Natural killer cell (primary cell): ENCODE data around the gene RTF2. TPM values are rescaled to one million over a fixed set of nuclear protein-coding genes. Genes with fewer than 3 reads are reported as not detected.

Experiments used
- ATAC-seq, 3 donors: fragments of 150-1000 bp in 2 of 3; fragments of 200-7000 bp in 1 of 3; cut with Tn5 transposase; 1 replicate in 1 of 3; 2 replicates in 2 of 3; pipeline ENCODE4 v1.10.0; 2021; ENCODE audit warnings: mild to moderate bottlenecking in 2 of 3, moderate library complexity in 2 of 3
- DNase-seq, 2 donors: peaks; one replicate each; pipeline versions ENCODE4 v3.0.0 to v3.0.0-alpha.2; 2013 to 2021; ENCODE audit warnings: mixed read lengths in 1 of 2
- H3K27ac ChIP-seq: one replicate; pipeline ENCODE4 v1.5.1; 2013; ENCODE audit warnings: mild to moderate bottlenecking, low read length
- H3K27me3 ChIP-seq: one replicate; pipeline ENCODE4 v1.6.1; 2013; ENCODE audit warnings: low read length; ENCODE audit not compliant: control insufficient read depth, insufficient read depth
- H3K36me3 ChIP-seq: one replicate; pipeline ENCODE4 v1.6.1; 2013; ENCODE audit warnings: low read length; ENCODE audit not compliant: control insufficient read depth, insufficient read depth
- H3K4me1 ChIP-seq: one replicate; pipeline ENCODE4 v1.6.1; 2013; ENCODE audit warnings: low read length; ENCODE audit not compliant: control insufficient read depth, insufficient read depth
- H3K4me3 ChIP-seq: one replicate; pipeline ENCODE4 v1.5.1; 2013; ENCODE audit warnings: low read length
- H3K9me3 ChIP-seq: one replicate; pipeline ENCODE4 v1.6.1; 2013; ENCODE audit warnings: low read length; ENCODE audit not compliant: control insufficient read depth, insufficient read depth
- H3K27ac Mint-ChIP-seq, 2 donors: one replicate each; pipeline ENCODE4 v1.8.0; 2022; ENCODE audit warnings: mild to moderate bottlenecking in 2 of 2, mixed read lengths in 2 of 2, moderate library complexity in 1 of 2
- H3K27me3 Mint-ChIP-seq, 2 donors: one replicate each; pipeline ENCODE4 v1.8.0; 2022; ENCODE audit warnings: low read depth in 2 of 2, mixed read lengths in 2 of 2
- H3K36me3 Mint-ChIP-seq: one replicate; pipeline ENCODE4 v1.8.0; 2022; ENCODE audit warnings: mixed read lengths
- H3K4me1 Mint-ChIP-seq, 2 donors: one replicate each; pipeline ENCODE4 v1.8.0; 2022; ENCODE audit warnings: mixed read lengths in 2 of 2
- H3K4me3 Mint-ChIP-seq: one replicate; pipeline ENCODE4 v1.8.0; 2022; ENCODE audit warnings: mild to moderate bottlenecking, moderate library complexity, mixed read lengths
- H3K9me3 Mint-ChIP-seq, 2 donors: one replicate each; pipeline ENCODE4 v1.8.0; 2022; ENCODE audit warnings: mixed read lengths in 2 of 2
- WGBS: methylation state at CpG from one replicate; pipeline ENCODE4 v1.1.7; 2013; ENCODE audit warnings: missing lambda C conversion rate; ENCODE audit not compliant: insufficient coverage; 5-methylcytosine and 5-hydroxymethylcytosine counted together
- intact Hi-C: fragments of 100-400 bp; cut with micrococcal nuclease; formaldehyde crosslinking; loops from one replicate; pipeline ENCODE4 v1.14.2; 2022
- total RNA-seq, 4 donors: library from RNA; stranded (reverse); fragments of 120-200 nt in 1 of 4; gene quantifications; one replicate each; pipeline versions ENCODE4 v1.2.3 to v1.2.4, GENCODE V29; 2013 to 2022
- TF ChIP-seq, protein P1 (sequence below): fragments of 200-600 bp; IDR thresholded peaks from one replicate; pipeline ENCODE4 v1.8.0; 2022; ENCODE audit warnings: antibody characterized with exemption

RTF2 gene
- total RNA-seq, 3 donors from 2014 or later (not counting 1 experiment from before 2014, with no cell fraction given), result 81.5 to 89.1 (median 83.4) TPM

GRCh38 chr20:56511926-56512325 is 43.5 kb downstream of the RTF2 start:
- Histone ChIP-seq H3K27ac (no peak overlapping the region), H3K4me3 (no peak overlapping the region), H3K9me3 (no peaks in the 10 kb centered on the region), H3K36me3 (peaks cover 23% of the 10 kb centered on the region), H3K27me3 (no peaks in the 10 kb centered on the region), H3K4me1 (no peaks in the 10 kb centered on the region)
- Mint-ChIP-seq H3K4me3 (no peak overlapping the region), H3K27me3 (no peaks in the 10 kb centered on the region), H3K9me3 (no peaks in the 10 kb centered on the region), H3K4me1 (peaks cover 16 to 27% of the 10 kb centered on the region in 2 donors), H3K36me3 (no peaks in the 10 kb centered on the region), H3K27ac (peak overlapping the region in 1 of 2 donors; percentile 18)
- TF ChIP-seq, protein P1, sequence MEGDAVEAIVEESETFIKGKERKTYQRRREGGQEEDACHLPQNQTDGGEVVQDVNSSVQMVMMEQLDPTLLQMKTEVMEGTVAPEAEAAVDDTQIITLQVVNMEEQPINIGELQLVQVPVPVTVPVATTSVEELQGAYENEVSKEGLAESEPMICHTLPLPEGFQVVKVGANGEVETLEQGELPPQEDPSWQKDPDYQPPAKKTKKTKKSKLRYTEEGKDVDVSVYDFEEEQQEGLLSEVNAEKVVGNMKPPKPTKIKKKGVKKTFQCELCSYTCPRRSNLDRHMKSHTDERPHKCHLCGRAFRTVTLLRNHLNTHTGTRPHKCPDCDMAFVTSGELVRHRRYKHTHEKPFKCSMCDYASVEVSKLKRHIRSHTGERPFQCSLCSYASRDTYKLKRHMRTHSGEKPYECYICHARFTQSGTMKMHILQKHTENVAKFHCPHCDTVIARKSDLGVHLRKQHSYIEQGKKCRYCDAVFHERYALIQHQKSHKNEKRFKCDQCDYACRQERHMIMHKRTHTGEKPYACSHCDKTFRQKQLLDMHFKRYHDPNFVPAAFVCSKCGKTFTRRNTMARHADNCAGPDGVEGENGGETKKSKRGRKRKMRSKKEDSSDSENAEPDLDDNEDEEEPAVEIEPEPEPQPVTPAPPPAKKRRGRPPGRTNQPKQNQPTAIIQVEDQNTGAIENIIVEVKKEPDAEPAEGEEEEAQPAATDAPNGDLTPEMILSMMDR, result no peak
- DNase-seq (no peak), ATAC-seq (no peak)
- 95% methylated on average over 10 of the region's 10 CpGs for WGBS
- intact Hi-C loops, result no loop called here

GRCh38 chr20:56513161-56514150 is 45.0 kb downstream of the RTF2 start:
- WGBS, result 99% methylated on average over 22 of the region's 22 CpGs
- Mint-ChIP-seq H3K36me3 (peaks cover 12% of the 10 kb centered on the region), H3K27ac (peak overlapping the region in 1 of 2 donors; percentile 24), H3K4me1 (peaks cover 7 to 16% of the 10 kb centered on the region in 2 donors), H3K27me3 (no peaks in the 10 kb centered on the region), H3K4me3 (no peak overlapping the region), H3K9me3 (no peaks in the 10 kb centered on the region)
- no peaks in the 10 kb centered on the region for H3K9me3 ChIP-seq
- peaks cover 38% of the 10 kb centered on the region for H3K36me3 ChIP-seq
- no peaks in the 10 kb centered on the region for H3K27me3 ChIP-seq
- no peaks in the 10 kb centered on the region for H3K4me1 ChIP-seq
- ATAC-seq (no peak), DNase-seq (no peak)
- TF ChIP-seq, protein P1, result no peak
- H3K4me3 ChIP-seq, result no peak overlapping the region
- no peak overlapping the region for H3K27ac ChIP-seq
- intact Hi-C loops, result no loop called here

DNA sequence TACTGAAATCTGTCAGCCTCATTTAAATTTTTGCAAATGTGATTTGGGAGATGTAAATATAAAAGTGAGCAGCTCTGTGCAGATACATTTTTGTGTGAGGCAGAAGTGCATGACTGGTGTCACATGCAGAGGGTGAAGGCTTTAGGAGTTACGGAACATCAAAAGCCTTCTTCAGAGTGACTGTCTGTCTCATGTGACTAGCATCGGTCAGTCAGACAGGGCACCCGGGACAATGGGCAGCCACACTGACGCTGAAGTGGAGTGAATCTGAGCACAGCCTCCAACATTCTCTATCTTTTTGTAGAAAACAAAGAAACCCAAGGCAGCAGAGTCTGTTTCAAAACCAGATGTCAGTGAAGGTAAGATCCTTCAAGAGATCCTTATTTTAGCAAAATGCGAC is 48.2 kb downstream of the RTF2 start:
- no peak overlapping the region for H3K27ac Mint-ChIP-seq
- Histone ChIP-seq H3K27ac (no peak overlapping the region), H3K4me3 (no peak overlapping the region), H3K36me3 (peaks cover 60% of the 10 kb centered on the region), H3K9me3 (peaks cover 26% of the 10 kb centered on the region), H3K27me3 (no peaks in the 10 kb centered on the region), H3K4me1 (no peaks in the 10 kb centered on the region)
- ATAC-seq (no peak), DNase-seq (no peak)
- TF ChIP-seq, protein P1, result no peak
- peaks cover 27% of the 10 kb centered on the region for H3K36me3 Mint-ChIP-seq
- H3K9me3 Mint-ChIP-seq, result peaks cover 0 to 6% of the 10 kb centered on the region in 2 donors
- intact Hi-C loops, result loop anchor here (1.0 kb wide), 1 partner anchor 116 kb away; no protein-coding TSS in a partner anchor
- H3K4me3 Mint-ChIP-seq, result no peak overlapping the region
- no peaks in the 10 kb centered on the region for H3K27me3 Mint-ChIP-seq
- 96% methylated on average over 5 of the region's 5 CpGs for WGBS
- no peaks in the 10 kb centered on the region for H3K4me1 Mint-ChIP-seq
